K562 (cell line): ENCODE results near the gene L3MBTL3.

Source experiments
- CREB1 ChIP-seq, 2 experiments: sonication (generic) in 1 of 2; formaldehyde crosslinking in 1 of 2; IDR thresholded peaks; 2 replicates each; pipeline versions ENCODE4 v1.6.1 to v1.8.0; 2012 to 2022; ENCODE audit warnings: inconsistent platforms in 1 of 2, mild to moderate bottlenecking in 1 of 2, missing genetic modification reagents in 1 of 2, moderate library complexity in 1 of 2
- NFYB ChIP-seq: IDR thresholded peaks from 2 replicates; pipeline ENCODE4 v1.6.1; 2011; ENCODE audit warnings: mild to moderate bottlenecking, moderate library complexity; ENCODE audit not compliant: insufficient read length; ENCODE audit errors: extremely low read depth
- PHF21A ChIP-seq: fragments of 450-650 bp; IDR thresholded peaks from 2 replicates; pipeline ENCODE4 v1.6.1; 2017; ENCODE audit warnings: low read depth, borderline replicate concordance
- RFX1 ChIP-seq: fragments of 450-650 bp; IDR thresholded peaks from 2 replicates; pipeline ENCODE4 v1.6.1; 2016; ENCODE audit warnings: mild to moderate bottlenecking, moderate library complexity
- SREBF2 ChIP-seq: sonication (generic); formaldehyde crosslinking; IDR thresholded peaks from 2 replicates; pipeline ENCODE4 v1.4.0; 2020; ENCODE audit warnings: mild to moderate bottlenecking, missing genetic modification reagents
- TAF15 ChIP-seq: fragments of 200-400 bp; formaldehyde crosslinking; IDR thresholded peaks from 2 replicates; pipeline ENCODE4 v1.6.1; 2017; ENCODE audit warnings: mild to moderate bottlenecking, low read depth, low read length, moderate library complexity
- TF ChIP-seq, protein P1 (sequence below): sonication (generic); formaldehyde crosslinking; IDR thresholded peaks from 2 replicates; pipeline ENCODE4 v1.8.0; 2022; ENCODE audit warnings: missing genetic modification reagents, mild to moderate bottlenecking, borderline replicate concordance
- TF ChIP-seq, protein P2 (sequence below): sonication (generic); formaldehyde crosslinking; IDR thresholded peaks from 2 replicates; pipeline ENCODE4 v1.8.0; 2022; ENCODE audit warnings: mild to moderate bottlenecking, missing genetic modification reagents
- TF ChIP-seq, protein P3 (sequence below): sonication (generic); formaldehyde crosslinking; IDR thresholded peaks from 2 replicates; pipeline ENCODE4 v1.8.1; 2023; ENCODE audit warnings: mild to moderate bottlenecking, missing genetic modification reagents

DNA sequence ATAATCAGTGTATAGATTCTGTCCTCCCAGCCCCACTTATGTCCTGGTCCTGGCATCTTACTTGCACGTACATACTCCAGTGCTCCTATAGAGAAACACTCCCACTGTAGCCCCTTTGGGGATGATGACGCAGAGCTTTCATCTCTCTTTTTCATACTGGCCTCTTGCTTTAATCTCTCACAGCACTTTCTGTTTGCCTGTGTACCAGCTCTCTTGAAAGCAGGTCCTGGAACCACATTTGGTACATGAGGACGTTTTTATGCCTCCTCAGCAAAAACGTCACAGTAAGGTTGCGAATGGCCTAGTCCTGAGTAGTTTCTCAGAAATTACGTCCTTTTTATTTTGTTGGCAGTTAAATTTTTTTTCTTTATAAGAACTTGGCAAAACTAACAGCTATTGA lies 10.8 kb downstream of the L3MBTL3 start:
- TF ChIP-seq, protein P1, sequence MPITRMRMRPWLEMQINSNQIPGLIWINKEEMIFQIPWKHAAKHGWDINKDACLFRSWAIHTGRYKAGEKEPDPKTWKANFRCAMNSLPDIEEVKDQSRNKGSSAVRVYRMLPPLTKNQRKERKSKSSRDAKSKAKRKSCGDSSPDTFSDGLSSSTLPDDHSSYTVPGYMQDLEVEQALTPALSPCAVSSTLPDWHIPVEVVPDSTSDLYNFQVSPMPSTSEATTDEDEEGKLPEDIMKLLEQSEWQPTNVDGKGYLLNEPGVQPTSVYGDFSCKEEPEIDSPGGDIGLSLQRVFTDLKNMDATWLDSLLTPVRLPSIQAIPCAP (CRISPR knock-in tag), result no peak
- TF ChIP-seq PHF21A, result no peak
- TF ChIP-seq, protein P2, sequence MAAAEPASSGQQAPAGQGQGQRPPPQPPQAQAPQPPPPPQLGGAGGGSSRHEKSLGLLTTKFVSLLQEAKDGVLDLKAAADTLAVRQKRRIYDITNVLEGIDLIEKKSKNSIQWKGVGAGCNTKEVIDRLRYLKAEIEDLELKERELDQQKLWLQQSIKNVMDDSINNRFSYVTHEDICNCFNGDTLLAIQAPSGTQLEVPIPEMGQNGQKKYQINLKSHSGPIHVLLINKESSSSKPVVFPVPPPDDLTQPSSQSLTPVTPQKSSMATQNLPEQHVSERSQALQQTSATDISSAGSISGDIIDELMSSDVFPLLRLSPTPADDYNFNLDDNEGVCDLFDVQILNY (CRISPR knock-in tag), result no peak
- TF ChIP-seq NFYB, result no peak
- TF ChIP-seq TAF15, result no peak
- TF ChIP-seq CREB1 (IDR thresholded peaks at IDR 0.05), result no peak
- no peak for TF ChIP-seq CREB1 (CRISPR knock-in tag; IDR thresholded peaks at IDR 0.05)
- TF ChIP-seq RFX1, result no peak
- TF ChIP-seq, protein P3, sequence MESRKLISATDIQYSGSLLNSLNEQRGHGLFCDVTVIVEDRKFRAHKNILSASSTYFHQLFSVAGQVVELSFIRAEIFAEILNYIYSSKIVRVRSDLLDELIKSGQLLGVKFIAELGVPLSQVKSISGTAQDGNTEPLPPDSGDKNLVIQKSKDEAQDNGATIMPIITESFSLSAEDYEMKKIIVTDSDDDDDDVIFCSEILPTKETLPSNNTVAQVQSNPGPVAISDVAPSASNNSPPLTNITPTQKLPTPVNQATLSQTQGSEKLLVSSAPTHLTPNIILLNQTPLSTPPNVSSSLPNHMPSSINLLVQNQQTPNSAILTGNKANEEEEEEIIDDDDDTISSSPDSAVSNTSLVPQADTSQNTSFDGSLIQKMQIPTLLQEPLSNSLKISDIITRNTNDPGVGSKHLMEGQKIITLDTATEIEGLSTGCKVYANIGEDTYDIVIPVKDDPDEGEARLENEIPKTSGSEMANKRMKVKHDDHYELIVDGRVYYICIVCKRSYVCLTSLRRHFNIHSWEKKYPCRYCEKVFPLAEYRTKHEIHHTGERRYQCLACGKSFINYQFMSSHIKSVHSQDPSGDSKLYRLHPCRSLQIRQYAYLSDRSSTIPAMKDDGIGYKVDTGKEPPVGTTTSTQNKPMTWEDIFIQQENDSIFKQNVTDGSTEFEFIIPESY (CRISPR knock-in tag), result no peak
- TF ChIP-seq SREBF2, result no peak
